ENCODE data around the gene RALBP1.

DNA sequence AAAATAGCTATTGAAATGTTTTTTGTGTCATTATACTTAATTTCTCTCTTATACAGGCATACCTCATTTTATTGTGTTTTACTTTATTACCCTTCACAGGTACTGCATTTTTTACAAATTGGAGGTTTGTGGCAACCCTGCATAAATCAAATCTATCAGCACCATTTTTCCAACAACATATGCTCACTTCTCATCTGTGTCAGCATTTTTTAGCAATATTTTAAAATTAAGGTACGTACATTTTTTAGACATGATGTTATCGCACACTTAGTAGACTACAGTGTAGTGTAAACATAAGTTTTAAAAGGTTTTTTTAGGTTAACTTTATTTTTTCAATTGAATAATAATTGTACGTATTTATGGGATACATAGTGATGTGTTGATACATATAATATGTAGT, 30.8 kb upstream of the RALBP1 start:
- TF ChIP-seq, protein P1, sequence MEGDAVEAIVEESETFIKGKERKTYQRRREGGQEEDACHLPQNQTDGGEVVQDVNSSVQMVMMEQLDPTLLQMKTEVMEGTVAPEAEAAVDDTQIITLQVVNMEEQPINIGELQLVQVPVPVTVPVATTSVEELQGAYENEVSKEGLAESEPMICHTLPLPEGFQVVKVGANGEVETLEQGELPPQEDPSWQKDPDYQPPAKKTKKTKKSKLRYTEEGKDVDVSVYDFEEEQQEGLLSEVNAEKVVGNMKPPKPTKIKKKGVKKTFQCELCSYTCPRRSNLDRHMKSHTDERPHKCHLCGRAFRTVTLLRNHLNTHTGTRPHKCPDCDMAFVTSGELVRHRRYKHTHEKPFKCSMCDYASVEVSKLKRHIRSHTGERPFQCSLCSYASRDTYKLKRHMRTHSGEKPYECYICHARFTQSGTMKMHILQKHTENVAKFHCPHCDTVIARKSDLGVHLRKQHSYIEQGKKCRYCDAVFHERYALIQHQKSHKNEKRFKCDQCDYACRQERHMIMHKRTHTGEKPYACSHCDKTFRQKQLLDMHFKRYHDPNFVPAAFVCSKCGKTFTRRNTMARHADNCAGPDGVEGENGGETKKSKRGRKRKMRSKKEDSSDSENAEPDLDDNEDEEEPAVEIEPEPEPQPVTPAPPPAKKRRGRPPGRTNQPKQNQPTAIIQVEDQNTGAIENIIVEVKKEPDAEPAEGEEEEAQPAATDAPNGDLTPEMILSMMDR (IDR thresholded peaks at IDR 0.05): no peak
- TF ChIP-seq POLR2AphosphoS5 (IDR thresholded peaks at IDR 0.05) (no peak), POLR2A (IDR thresholded peaks at IDR 0.05) (no peak)
